ENCODE data around the gene RTEL1.
"Not testable (repeated sequence)": the region's sequence is repeated elsewhere in the genome, so short reads cannot be mapped to it uniquely, and the experiment has no call there.

Gene RTEL1

DNA sequence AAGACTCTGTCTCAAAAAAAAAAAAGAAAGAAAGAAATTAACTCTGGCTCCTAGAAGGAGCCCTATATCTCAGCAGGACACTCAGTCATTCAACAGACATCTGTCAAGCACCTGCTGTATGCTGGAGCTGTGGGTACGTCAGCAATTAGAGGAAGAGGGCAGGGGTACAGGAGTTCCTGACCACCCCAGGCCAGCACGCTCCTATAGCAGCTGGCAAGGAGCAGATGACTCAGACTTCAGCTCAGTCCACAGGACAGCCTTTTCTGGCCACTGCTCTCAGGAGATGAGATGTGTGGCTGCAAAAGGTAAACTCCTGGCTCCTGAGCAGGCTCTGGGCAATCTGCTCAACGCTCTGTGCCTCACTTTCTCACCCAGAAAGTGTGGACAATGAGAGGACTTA is 1.7 kb upstream of the RTEL1 start:
- H3K4me3 ChIP-seq (ENCODE audit: low read length): no peak overlapping the region
- H3K27me3 ChIP-seq (ENCODE audit: insufficient read depth, low read length): peaks cover 7% of the 10 kb centered on the region
- no peak overlapping the region for H3K9ac ChIP-seq (ENCODE audit: low read depth, low read length)
- H3K36me3 ChIP-seq (ENCODE audit: insufficient read depth, low read depth, low read length): peaks cover 13% of the 10 kb centered on the region; the same call in 1 of the 2 replicates
- no peaks in the 10 kb centered on the region for H3K9me3 ChIP-seq (ENCODE audit: insufficient read depth, low read depth, low read length)
- no peak overlapping the region for H3K27ac ChIP-seq (ENCODE audit: low read length)
- peaks cover 11% of the 10 kb centered on the region for H3K4me1 ChIP-seq (ENCODE audit: insufficient read depth, low read length)

DNA sequence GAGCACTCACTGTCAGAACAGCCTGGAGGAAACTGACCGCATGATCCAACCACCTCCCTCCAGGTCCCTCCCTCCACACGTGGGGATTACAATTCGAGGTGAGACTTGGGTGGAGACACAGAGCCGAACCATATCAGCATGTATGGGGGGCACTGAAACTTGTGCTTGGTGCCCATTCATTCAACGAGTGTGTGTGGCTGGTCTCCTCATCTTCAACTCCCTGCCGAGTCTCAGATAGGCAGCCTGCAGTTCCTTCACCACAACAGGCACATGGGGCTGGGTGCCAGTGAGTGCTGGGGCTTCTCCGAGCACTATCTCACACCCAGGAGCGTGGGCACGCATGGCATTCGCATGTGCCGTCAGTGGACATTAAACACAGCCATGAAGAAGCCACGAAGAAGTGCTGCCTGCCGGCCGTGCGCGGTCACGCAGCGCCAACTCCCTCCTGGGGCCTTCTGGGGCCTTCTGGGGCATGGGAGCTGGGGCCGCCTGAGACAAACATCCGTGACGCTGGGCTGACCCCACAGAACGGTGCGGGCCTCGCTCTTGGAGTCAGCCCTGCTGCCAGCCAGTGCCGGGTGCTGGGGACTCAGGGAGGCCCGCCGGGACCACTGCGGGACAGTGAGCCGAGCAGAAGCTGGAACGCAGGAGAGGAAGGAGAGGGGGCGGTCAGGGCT is 714 bp upstream of the RTEL1 start:
- Histone ChIP-seq H3K36me3 (ENCODE audit: insufficient read depth, low read depth, low read length) (peaks cover 22% of the 10 kb centered on the region), H3K27me3 (ENCODE audit: insufficient read depth, low read length) (no peaks in the 10 kb centered on the region), H3K4me1 (ENCODE audit: insufficient read depth, low read length) (peaks cover 11% of the 10 kb centered on the region), H3K4me3 (ENCODE audit: low read length) (peak overlapping the region; percentile 95; the same call in 1 of the 2 replicates), H3K9ac (ENCODE audit: low read depth, low read length) (peak overlapping the region; percentile 84; the same call in 1 of the 2 replicates), H3K9me3 (ENCODE audit: insufficient read depth, low read depth, low read length) (no peaks in the 10 kb centered on the region), H3K27ac (ENCODE audit: low read length) (peak overlapping the region; percentile 47)

DNA sequence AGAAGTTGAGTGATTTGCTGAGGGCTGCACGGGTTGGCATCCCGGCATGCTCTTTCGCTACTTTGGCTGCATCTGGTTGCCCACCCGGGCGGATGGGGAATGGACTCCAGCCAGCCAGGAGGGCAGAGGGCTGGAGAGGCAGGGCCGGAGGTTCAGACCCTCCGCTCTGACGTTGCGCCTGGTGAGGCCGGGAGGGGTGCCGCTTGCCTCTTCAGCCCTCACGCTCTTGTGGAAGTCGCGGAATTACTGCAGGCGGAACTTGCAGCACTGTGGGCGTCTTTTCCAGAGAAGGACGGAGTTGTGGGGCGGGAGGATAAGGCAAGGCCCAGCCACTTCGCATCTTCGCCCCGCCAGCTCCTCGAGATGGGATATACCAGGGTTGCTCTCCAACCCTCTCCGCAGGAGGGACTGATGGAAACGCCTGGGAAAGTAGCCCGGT is 656 bp downstream of the RTEL1 start:
- peak overlapping the region; percentile 84; the same call in 1 of the 2 replicates for H3K9ac ChIP-seq (ENCODE audit: low read depth, low read length)
- peak overlapping the region; percentile 95 for H3K4me3 ChIP-seq (ENCODE audit: low read length)
- H3K36me3 ChIP-seq (ENCODE audit: insufficient read depth, low read depth, low read length): peaks cover 35% of the 10 kb centered on the region
- peaks cover 11% of the 10 kb centered on the region for H3K4me1 ChIP-seq (ENCODE audit: insufficient read depth, low read length)
- no peak overlapping the region for H3K27ac ChIP-seq (ENCODE audit: low read length)
- no peaks in the 10 kb centered on the region for H3K9me3 ChIP-seq (ENCODE audit: insufficient read depth, low read depth, low read length)
- H3K27me3 ChIP-seq (ENCODE audit: insufficient read depth, low read length): no peaks in the 10 kb centered on the region

DNA sequence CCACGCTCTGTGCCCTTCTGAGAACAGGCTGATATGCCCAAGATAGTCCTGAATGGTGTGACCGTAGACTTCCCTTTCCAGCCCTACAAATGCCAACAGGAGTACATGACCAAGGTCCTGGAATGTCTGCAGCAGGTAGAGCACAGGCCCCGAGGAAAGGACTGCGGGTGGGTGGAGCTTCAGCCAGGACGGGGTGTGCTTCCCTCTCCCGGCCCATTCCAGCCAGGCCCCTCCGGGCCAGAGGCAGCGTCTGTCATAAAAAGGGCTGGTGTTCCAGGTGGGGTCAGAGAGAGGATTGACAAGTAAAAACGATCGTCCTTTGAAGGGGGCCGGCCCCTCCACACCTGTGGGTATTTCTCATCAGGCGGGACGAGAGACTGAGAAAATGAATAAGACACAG is 1.3 kb downstream of the RTEL1 start:
- Histone ChIP-seq H3K4me1 (ENCODE audit: insufficient read depth, low read length) (peaks cover 7% of the 10 kb centered on the region), H3K9ac (ENCODE audit: low read depth, low read length) (peak overlapping the region; percentile 84; the same call in 1 of the 2 replicates), H3K4me3 (ENCODE audit: low read length) (peak overlapping the region; percentile 95), H3K27me3 (ENCODE audit: insufficient read depth, low read length) (no peaks in the 10 kb centered on the region), H3K36me3 (ENCODE audit: insufficient read depth, low read depth, low read length) (peaks cover 38% of the 10 kb centered on the region), H3K27ac (ENCODE audit: low read length) (no peak overlapping the region), H3K9me3 (ENCODE audit: insufficient read depth, low read depth, low read length) (no peaks in the 10 kb centered on the region)

DNA sequence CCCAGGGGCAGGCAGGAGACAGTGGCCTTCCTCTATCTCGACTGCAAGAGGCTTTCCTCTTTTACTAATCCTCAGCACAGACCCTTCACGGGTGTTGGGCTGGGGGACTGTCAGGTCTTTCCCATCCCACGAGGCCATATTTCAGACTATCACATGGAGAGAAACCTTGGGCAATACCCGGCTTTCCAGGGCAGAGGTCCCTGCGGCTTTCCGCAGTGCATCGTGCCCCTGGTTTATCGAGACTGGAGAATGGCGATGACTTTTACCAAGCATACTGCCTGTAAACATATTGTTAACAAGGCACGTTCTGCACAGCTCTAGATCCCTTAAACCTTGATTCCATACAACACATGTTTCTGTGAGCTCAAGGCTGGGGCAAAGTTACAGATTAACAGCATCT is 2.1 kb downstream of the RTEL1 start:
- not testable (repeated sequence) for H3K4me3 ChIP-seq (ENCODE audit: low read length); H3K27me3 ChIP-seq (ENCODE audit: insufficient read depth, low read length); H3K9ac ChIP-seq (ENCODE audit: low read depth, low read length); H3K4me1 ChIP-seq (ENCODE audit: insufficient read depth, low read length); H3K27ac ChIP-seq (ENCODE audit: low read length); H3K9me3 ChIP-seq (ENCODE audit: insufficient read depth, low read depth, low read length)
- peaks cover 38% of the 10 kb centered on the region for H3K36me3 ChIP-seq (ENCODE audit: insufficient read depth, low read depth, low read length)

DNA sequence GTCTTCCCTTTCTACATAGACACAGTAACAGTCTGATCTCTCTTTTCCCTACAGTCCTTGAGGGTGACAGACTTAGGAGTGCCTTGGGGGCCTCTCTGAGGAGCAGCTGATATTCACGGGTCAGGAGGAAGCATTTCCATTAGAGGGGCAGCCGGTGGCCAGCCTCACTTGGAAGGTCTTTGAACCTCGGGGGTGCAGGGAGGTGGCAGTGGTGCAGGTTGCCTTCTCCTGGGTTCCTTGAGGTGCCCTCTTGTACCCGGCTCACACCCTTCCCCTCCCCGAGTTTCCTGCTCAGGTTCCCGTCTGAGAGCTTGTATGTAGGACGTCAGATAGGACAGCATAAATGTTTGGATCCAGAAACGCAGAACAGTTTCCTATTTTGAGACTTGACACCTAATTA is 2.5 kb downstream of the RTEL1 start:
- Histone ChIP-seq H3K4me3 (ENCODE audit: low read length) (no peak overlapping the region), H3K9ac (ENCODE audit: low read depth, low read length) (no peak overlapping the region), H3K27me3 (ENCODE audit: insufficient read depth, low read length) (no peaks in the 10 kb centered on the region), H3K36me3 (ENCODE audit: insufficient read depth, low read depth, low read length) (peaks cover 38% of the 10 kb centered on the region), H3K4me1 (ENCODE audit: insufficient read depth, low read length) (peaks cover 3% of the 10 kb centered on the region; the same call in 1 of the 2 replicates), H3K27ac (ENCODE audit: low read length) (no peak overlapping the region), H3K9me3 (ENCODE audit: insufficient read depth, low read depth, low read length) (no peaks in the 10 kb centered on the region)

DNA sequence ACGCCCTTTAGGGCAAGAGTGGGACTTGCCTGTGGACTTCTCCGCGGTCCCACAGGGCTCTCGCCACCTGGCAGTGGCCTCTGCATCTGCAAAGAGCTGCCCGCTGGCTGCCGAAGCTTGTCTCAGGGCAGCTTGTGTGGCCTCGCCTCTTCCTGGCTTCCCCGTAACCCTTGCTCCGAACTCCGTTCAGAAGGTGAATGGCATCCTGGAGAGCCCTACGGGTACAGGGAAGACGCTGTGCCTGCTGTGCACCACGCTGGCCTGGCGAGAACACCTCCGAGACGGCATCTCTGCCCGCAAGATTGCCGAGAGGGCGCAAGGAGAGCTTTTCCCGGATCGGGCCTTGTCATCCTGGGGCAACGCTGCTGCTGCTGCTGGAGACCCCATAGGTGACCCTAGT is 3.0 kb downstream of the RTEL1 start:
- Histone ChIP-seq H3K27ac (ENCODE audit: low read length) (no peak overlapping the region), H3K4me1 (ENCODE audit: insufficient read depth, low read length) (peaks cover 3% of the 10 kb centered on the region; the same call in 1 of the 2 replicates), H3K36me3 (ENCODE audit: insufficient read depth, low read depth, low read length) (peaks cover 41% of the 10 kb centered on the region), H3K9me3 (ENCODE audit: insufficient read depth, low read depth, low read length) (no peaks in the 10 kb centered on the region), H3K9ac (ENCODE audit: low read depth, low read length) (no peak overlapping the region), H3K4me3 (ENCODE audit: low read length) (no peak overlapping the region), H3K27me3 (ENCODE audit: insufficient read depth, low read length) (no peaks in the 10 kb centered on the region)

DNA sequence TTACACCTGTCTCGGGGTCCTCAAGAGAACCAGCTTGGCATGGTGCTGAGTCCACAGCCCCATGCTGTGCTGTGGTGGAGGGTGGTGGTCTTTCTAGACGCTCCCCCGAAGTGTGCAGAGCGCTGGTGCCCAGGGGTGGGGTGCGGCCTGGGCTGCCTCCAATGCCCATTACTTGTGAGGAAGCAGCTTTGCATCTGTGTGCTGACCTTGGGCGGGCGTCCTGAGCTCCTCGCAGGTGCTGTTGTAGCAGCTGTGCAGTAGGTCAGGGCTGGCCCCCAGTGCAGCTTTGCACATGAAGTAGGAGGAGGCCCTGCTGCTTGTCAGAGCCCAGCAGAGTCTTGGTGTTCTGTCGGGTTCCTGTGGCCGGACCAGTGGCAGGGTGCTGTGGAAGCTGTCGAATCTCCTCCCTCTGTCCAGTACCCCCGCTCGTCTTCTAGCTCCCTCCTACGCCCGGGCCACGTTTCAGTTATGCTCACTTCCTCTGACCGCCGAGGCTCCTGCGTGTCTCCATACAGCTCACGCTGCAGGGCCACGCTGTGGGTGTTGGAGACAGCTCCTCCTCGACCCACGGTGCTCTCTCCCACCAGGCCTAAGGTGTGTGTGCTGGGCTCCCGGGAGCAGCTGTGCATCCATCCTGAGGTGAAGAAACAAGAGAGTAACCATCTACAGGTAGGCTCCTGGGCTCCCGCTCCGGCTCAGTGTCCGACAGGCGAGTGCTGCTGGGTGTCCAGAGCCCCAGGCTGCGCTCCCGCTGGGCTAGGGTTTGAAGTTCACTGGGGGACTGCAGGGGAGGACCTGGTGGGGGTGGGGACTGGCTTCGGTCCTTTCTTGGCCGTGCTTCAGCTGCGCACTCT is 4.1 kb downstream of the RTEL1 start:
- no peak overlapping the region for H3K4me3 ChIP-seq (ENCODE audit: low read length)
- no peak overlapping the region for H3K27ac ChIP-seq (ENCODE audit: low read length)
- H3K27me3 ChIP-seq (ENCODE audit: insufficient read depth, low read length): no peaks in the 10 kb centered on the region
- no peaks in the 10 kb centered on the region for H3K9me3 ChIP-seq (ENCODE audit: insufficient read depth, low read depth, low read length)
- peaks cover 49% of the 10 kb centered on the region for H3K36me3 ChIP-seq (ENCODE audit: insufficient read depth, low read depth, low read length)
- peaks cover 3% of the 10 kb centered on the region; the same call in 1 of the 2 replicates for H3K4me1 ChIP-seq (ENCODE audit: insufficient read depth, low read length)
- H3K9ac ChIP-seq (ENCODE audit: low read depth, low read length): no peak overlapping the region

DNA sequence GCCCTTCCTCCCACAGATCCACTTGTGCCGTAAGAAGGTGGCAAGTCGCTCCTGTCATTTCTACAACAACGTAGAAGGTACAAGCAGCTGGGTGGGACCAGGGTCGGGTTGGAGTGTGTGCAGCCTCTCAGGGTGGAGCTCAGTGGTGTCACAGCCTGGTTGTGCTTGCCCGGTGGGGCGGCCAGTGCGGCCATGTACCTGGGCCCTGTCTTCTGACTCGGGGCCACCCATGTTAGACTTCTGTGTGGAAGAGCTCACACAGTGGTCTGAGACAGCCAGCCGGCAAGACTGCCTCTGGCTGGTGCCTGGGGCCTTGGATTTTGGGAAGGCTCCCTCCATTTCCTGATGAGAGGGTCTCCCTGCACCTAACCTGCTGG is 4.7 kb downstream of the RTEL1 start:
- Histone ChIP-seq H3K9me3 (ENCODE audit: insufficient read depth, low read depth, low read length) (no peaks in the 10 kb centered on the region), H3K27ac (ENCODE audit: low read length) (no peak overlapping the region), H3K4me1 (ENCODE audit: insufficient read depth, low read length) (no peaks in the 10 kb centered on the region), H3K27me3 (ENCODE audit: insufficient read depth, low read length) (no peaks in the 10 kb centered on the region), H3K36me3 (ENCODE audit: insufficient read depth, low read depth, low read length) (peaks cover 54% of the 10 kb centered on the region), H3K4me3 (ENCODE audit: low read length) (no peak overlapping the region), H3K9ac (ENCODE audit: low read depth, low read length) (no peak overlapping the region)

DNA sequence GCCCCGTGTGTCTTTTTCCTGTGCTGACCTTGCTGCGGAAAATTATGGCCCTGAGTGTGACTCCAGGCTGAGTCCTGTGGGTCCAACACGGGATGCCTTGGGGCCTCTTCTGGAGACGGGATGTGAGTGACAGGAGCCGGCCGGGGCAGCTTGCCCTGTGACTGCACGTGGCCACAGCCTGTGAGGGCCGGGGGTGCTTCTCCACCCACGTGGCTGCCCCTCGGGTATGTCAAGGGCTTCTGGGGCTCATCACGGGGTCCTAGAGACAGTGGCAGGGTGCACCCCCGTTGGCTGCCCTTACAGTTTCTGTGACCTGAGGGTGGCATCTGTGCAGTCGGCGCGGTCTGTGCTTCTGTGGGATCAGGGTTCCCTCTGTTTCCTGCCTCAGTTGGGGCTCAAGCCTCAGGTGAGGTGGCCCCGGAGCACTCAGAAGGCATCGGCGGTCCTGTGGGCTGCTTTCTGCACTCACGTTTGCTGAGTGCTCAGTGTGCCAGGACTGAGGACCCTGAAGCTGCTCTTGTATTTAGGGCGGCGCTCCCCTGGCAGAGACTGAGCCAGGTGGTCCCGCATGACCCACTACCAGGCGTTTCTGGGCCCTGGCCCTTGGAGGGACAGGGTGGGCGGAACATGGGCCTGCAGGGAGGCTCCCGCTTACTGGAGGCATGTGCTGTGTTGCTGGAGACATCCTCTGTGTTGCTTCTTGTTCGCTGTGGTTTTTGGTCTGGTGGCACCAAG is 5.4 kb downstream of the RTEL1 start:
- Histone ChIP-seq H3K9me3 (ENCODE audit: insufficient read depth, low read depth, low read length) (no peaks in the 10 kb centered on the region), H3K27me3 (ENCODE audit: insufficient read depth, low read length) (no peaks in the 10 kb centered on the region), H3K36me3 (ENCODE audit: insufficient read depth, low read depth, low read length) (peaks cover 61% of the 10 kb centered on the region), H3K27ac (ENCODE audit: low read length) (no peak overlapping the region), H3K9ac (ENCODE audit: low read depth, low read length) (no peak overlapping the region; the same call in 1 of the 2 replicates), H3K4me3 (ENCODE audit: low read length) (no peak overlapping the region), H3K4me1 (ENCODE audit: insufficient read depth, low read length) (no peaks in the 10 kb centered on the region)

DNA sequence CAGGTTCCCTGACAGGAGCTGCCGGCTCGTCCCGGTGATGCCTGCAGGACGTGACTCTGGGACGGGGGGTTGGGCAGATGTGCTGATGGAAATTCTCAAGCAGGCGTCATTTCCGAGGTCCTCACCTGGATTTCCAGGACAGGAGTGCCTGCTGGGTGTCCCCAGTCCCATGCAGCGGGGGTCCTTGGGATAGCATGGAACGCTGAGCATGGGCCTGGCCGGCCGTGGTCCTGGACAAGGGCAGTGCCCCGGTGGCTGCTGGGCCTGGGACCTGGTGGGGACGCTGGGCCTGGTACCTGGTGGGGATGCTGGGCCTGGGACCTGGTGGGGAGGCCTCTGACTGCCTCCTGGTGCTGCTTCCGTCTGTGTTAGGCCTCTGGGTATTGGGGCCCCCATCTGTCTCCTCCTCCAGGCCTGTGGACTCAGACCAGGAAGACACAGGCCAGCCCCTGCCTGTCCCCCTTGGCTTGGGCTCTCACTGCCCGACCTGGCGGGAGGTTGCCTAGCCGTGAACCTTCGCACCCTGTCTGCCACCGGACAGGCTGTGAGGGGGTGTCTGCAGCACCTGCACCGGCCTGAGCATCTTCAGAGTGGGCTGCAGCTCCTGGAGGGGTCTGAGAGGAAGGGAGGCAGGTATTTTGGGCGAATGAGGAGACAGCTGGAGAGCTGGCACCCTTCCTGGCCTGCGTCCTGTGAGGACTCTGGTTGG is 6.2 kb downstream of the RTEL1 start:
- Histone ChIP-seq H3K4me1 (ENCODE audit: insufficient read depth, low read length) (no peaks in the 10 kb centered on the region), H3K4me3 (ENCODE audit: low read length) (no peak overlapping the region), H3K9ac (ENCODE audit: low read depth, low read length) (no peak overlapping the region), H3K27me3 (ENCODE audit: insufficient read depth, low read length) (no peaks in the 10 kb centered on the region), H3K9me3 (ENCODE audit: insufficient read depth, low read depth, low read length) (no peaks in the 10 kb centered on the region), H3K36me3 (ENCODE audit: insufficient read depth, low read depth, low read length) (peaks cover 69% of the 10 kb centered on the region), H3K27ac (ENCODE audit: low read length) (no peak overlapping the region)

Data from iPS-20b (cell line).